Kidney (tissue), 14 donors: ENCODE results near the gene C2orf92. TPM values are rescaled to one million over a fixed set of nuclear protein-coding genes. Genes with fewer than 3 reads are reported as not detected.

Experiments
- DNase-seq, 5 donors: peaks; one replicate each; pipeline ENCODE4 v3.0.0-alpha.2; 2013 to 2020
- FAIRE-seq: peaks from 2 replicates; lab custom pipeline; 2012; peaks lifted over from hg19 to GRCh38; lab: Jason Lieb, UNC
- H3K27ac ChIP-seq, 2 donors: one replicate each; pipeline ENCODE4 v1.7.0; 2013; ENCODE audit warnings: low read depth in 2 of 2, low read length in 2 of 2, inconsistent platforms in 1 of 2
- H3K27me3 ChIP-seq: one replicate; pipeline ENCODE4 v1.7.1; 2013; ENCODE audit warnings: low read length, inconsistent platforms; ENCODE audit not compliant: control insufficient read depth, insufficient read depth
- H3K36me3 ChIP-seq, 3 donors: one replicate each; pipeline versions ENCODE4 v1.7.0 to v1.7.1; 2013; ENCODE audit warnings: low read length in 3 of 3, control low read depth in 1 of 3, inconsistent platforms in 1 of 3; ENCODE audit not compliant: insufficient read depth in 3 of 3, control insufficient read depth in 2 of 3
- H3K4me1 ChIP-seq, 3 donors: one replicate each; pipeline versions ENCODE4 v1.7.0 to v1.7.1; 2013; ENCODE audit warnings: low read length in 3 of 3, inconsistent platforms in 1 of 3, low read depth in 1 of 3; ENCODE audit not compliant: control insufficient read depth in 2 of 3, insufficient read depth in 2 of 3
- H3K4me3 ChIP-seq, 3 donors: one replicate each; pipeline versions ENCODE4 v1.7.0 to v1.8.1; 2013; ENCODE audit warnings: low read length in 3 of 3, control low read depth in 1 of 3, inconsistent platforms in 1 of 3
- H3K9ac ChIP-seq, 3 donors: one replicate each; pipeline versions ENCODE4 v1.7.0 to v1.7.1; 2013; ENCODE audit warnings: low read length in 3 of 3, control low read depth in 1 of 3, inconsistent platforms in 1 of 3
- H3K9me3 ChIP-seq, 3 donors: one replicate each; pipeline versions ENCODE4 v1.7.0 to v1.7.1; 2013; ENCODE audit warnings: low read length in 3 of 3, control low read depth in 1 of 3, inconsistent platforms in 1 of 3; ENCODE audit not compliant: control insufficient read depth in 2 of 3, insufficient read depth in 1 of 3
- CTCF ChIP-seq: IDR thresholded peaks from 3 replicates; pipeline ENCODE4 v1.5.1; 2012; ENCODE audit warnings: mild to moderate bottlenecking, moderate library complexity, borderline replicate concordance; ENCODE audit not compliant: insufficient read depth; ENCODE audit errors: extremely low read depth
- intact Hi-C: fragments of 100-400 bp; cut with DNase I; formaldehyde crosslinking; loops from one replicate; pipeline ENCODE4 v1.11.1; 2022
- polyA plus RNA-seq: library from polyadenylated mRNA; stranded (reverse); fragments of 350-450 nt; fragmentation: Illumina TruSeq; extraction: RNeasy Lipid Tissue Mini Kit (QIAGEN cat#74804); gene quantifications from one replicate; pipeline ENCODE4 v1.2.3, GENCODE V29; 2014; ENCODE audit warnings: low read depth, low replicate concordance; ENCODE audit not compliant: insufficient read depth
- total RNA-seq: library from RNA; stranded (reverse); fragmentation: NEBNext Ultra II Directional; extraction: Animal tissue kit (Norgen Biotek cat#: 25700); gene quantifications from one replicate; pipeline ENCODE4 v1.2.1, GENCODE V29; 2021
- donor health status: control.
- donor health status: control.
- donor health status: control.
- donor health status: control.
- donor health status: control.
- donor health status: DM: yes; HTN: yes; CAD: no.
- donor health status: Normal renal cell carcinoma (clear cell type).

C2orf92 gene
- total and polyA plus RNA-seq, 2 donors from 2014 or later = 3.3 to 7.3 TPM

GRCh38 chr2:97751752-97752151, 82.2 kb downstream of the C2orf92 start:
- Histone ChIP-seq H3K36me3 (peaks cover 2 to 12% (median 5%) of the 10 kb centered on the region in 3 donors), H3K4me1 (peaks cover 0 to under 1% (median 0%) of the 10 kb centered on the region in 3 donors), H3K4me3 (no peak overlapping the region), H3K9me3 (no peaks in the 10 kb centered on the region), H3K27ac (no peak overlapping the region), H3K27me3 (no peaks in the 10 kb centered on the region), H3K9ac (no peak overlapping the region)
- intact Hi-C loops = no loop called here
- TF ChIP-seq CTCF = no peak
- DNase-seq (no peak), FAIRE-seq (no peak)

Other genes starting within 250 kb of the C2orf92 start
- 23.3 TPM for gene ANKRD36B, start 79.8 kb upstream of the C2orf92 start, total RNA-seq
- 1.2 TPM for gene ANKRD36B, start 79.8 kb upstream of the C2orf92 start, polyA plus RNA-seq
- 238 TPM for gene COX5B, start 23.7 kb upstream of the C2orf92 start, total RNA-seq
- gene COX5B, start 23.7 kb upstream of the C2orf92 start, polyA plus RNA-seq = 1,246 TPM
- gene ACTR1B, start 5.7 kb upstream of the C2orf92 start, total RNA-seq = 76.7 TPM
- gene ACTR1B, start 5.7 kb upstream of the C2orf92 start, polyA plus RNA-seq = 62.4 TPM
- gene ZAP70, start 43.9 kb downstream of the C2orf92 start, total RNA-seq = 15.0 TPM
- 0.37 TPM for gene ZAP70, start 43.9 kb downstream of the C2orf92 start, polyA plus RNA-seq